Smooth muscle cell (in vitro differentiated cells): ENCODE data around the gene HRG. TPM values are rescaled to one million over a fixed set of nuclear protein-coding genes. Genes with fewer than 3 reads are reported as not detected.

Experiments used
- DNase-seq: peaks from one replicate; lab custom pipeline; 2025; ENCODE audit not compliant: unreplicated experiment; lab: John Stamatoyannopoulos, UW
- H2AFZ ChIP-seq: fragments of 200-600 bp; sonication (generic); 2 replicates; pipeline ENCODE4 v1.6.0; 2016; ENCODE audit warnings: antibody characterized with exemption, low read depth, mild to moderate bottlenecking
- H3F3A ChIP-seq: fragments of 200-600 bp; sonication (generic); 2 replicates; pipeline ENCODE4 v1.6.0; 2017; ENCODE audit warnings: antibody characterized with exemption, low read depth
- H3K27ac ChIP-seq: fragments of 200-600 bp; sonication (generic); 2 replicates; pipeline ENCODE4 v1.5.1; 2016; ENCODE audit warnings: low read depth, mild to moderate bottlenecking
- H3K27me3 ChIP-seq: fragments of 200-600 bp; sonication (generic); 2 replicates; pipeline ENCODE4 v1.6.1; 2016; ENCODE audit warnings: low read depth, mild to moderate bottlenecking
- H3K36me3 ChIP-seq: fragments of 200-600 bp; sonication (generic); 2 replicates; pipeline ENCODE4 v1.5.1; 2016; ENCODE audit warnings: low read depth
- H3K4me1 ChIP-seq: fragments of 200-600 bp; sonication (generic); 2 replicates; pipeline ENCODE4 v1.5.1; 2016; ENCODE audit warnings: low read depth
- H3K4me2 ChIP-seq: fragments of 200-600 bp; sonication (generic); 2 replicates; pipeline ENCODE4 v1.6.0; 2016; ENCODE audit warnings: mild to moderate bottlenecking
- H3K4me3 ChIP-seq: fragments of 200-600 bp; sonication (generic); 2 replicates; pipeline ENCODE4 v1.5.1; 2016; ENCODE audit warnings: mild to moderate bottlenecking
- H3K79me2 ChIP-seq: fragments of 200-600 bp; sonication (generic); 2 replicates; pipeline ENCODE4 v1.6.0; 2016; ENCODE audit warnings: low read depth, mild to moderate bottlenecking
- H3K9ac ChIP-seq: fragments of 200-600 bp; sonication (generic); 2 replicates; pipeline ENCODE4 v1.6.0; 2016; ENCODE audit warnings: low read depth
- H3K9me3 ChIP-seq: fragments of 200-600 bp; sonication (generic); replicated peaks from 2 replicates; pipeline ENCODE4 v1.5.1; 2016; ENCODE audit warnings: low read depth
- H4K20me1 ChIP-seq: fragments of 200-600 bp; sonication (generic); 2 replicates; pipeline ENCODE4 v1.6.0; 2016; ENCODE audit warnings: low read depth
- CTCF ChIP-seq: fragments of 200-600 bp; sonication (generic); IDR thresholded peaks from 2 replicates; pipeline ENCODE4 v1.5.1; 2017; ENCODE audit warnings: borderline replicate concordance, mild to moderate bottlenecking, antibody characterized with exemption; ENCODE audit not compliant: insufficient read depth, poor library complexity, severe bottlenecking
- WGBS: methylation state at CpG from one replicate; pipeline ENCODE4 v1.1.7; 2016; ENCODE audit warnings: low lambda C conversion rate; 5-methylcytosine and 5-hydroxymethylcytosine counted together
- polyA plus RNA-seq: library from polyadenylated mRNA; unstranded; fragments of >200 nt; fragmentation: Nextera tagmentation; extraction: Ambion mirVana; gene quantifications from 2 replicates; pipeline ENCODE4 v1.2.1, GENCODE V29; 2016
- total RNA-seq: library from RNA; depleted of rRNA; stranded (reverse); fragments of >200 nt; gene quantifications from 2 replicates; pipeline ENCODE4 v1.2.3, GENCODE V29; 2014

Gene HRG
- total and polyA plus RNA-seq, 2 experiments from 2014 or later = not detected

GRCh38 chr3:186663361-186664118 is 2.3 kb upstream of the HRG start:
- no peak for TF ChIP-seq CTCF
- H2AFZ ChIP-seq = no peak overlapping the region
- peaks cover 10% of the 10 kb centered on the region for H3K27me3 ChIP-seq
- no peak overlapping the region for H3K4me3 ChIP-seq
- 11% methylated on average over 7 of the region's 7 CpGs for WGBS
- DNase-seq = no peak
- H3K79me2 ChIP-seq = no peaks in the 10 kb centered on the region
- H3F3A ChIP-seq = no peaks in the 10 kb centered on the region
- no peak overlapping the region for H3K4me2 ChIP-seq
- no peaks in the 10 kb centered on the region for H4K20me1 ChIP-seq
- H3K27ac ChIP-seq = no peak overlapping the region
- H3K36me3 ChIP-seq = no peaks in the 10 kb centered on the region
- no peaks in the 10 kb centered on the region for H3K9me3 ChIP-seq
- H3K9ac ChIP-seq = no peak overlapping the region
- peaks cover 7% of the 10 kb centered on the region for H3K4me1 ChIP-seq

GRCh38 chr3:186664119-186664495 is 1.7 kb upstream of the HRG start:
- no peak overlapping the region for H2AFZ ChIP-seq
- H3F3A ChIP-seq = no peaks in the 10 kb centered on the region
- H3K36me3 ChIP-seq = no peaks in the 10 kb centered on the region
- DNase-seq = no peak
- H3K4me1 ChIP-seq = peaks cover 7% of the 10 kb centered on the region
- H3K9me3 ChIP-seq = no peaks in the 10 kb centered on the region
- H3K79me2 ChIP-seq = no peaks in the 10 kb centered on the region
- H3K4me2 ChIP-seq = no peak overlapping the region
- no peak overlapping the region for H3K27ac ChIP-seq
- peaks cover 10% of the 10 kb centered on the region for H3K27me3 ChIP-seq
- no peaks in the 10 kb centered on the region for H4K20me1 ChIP-seq
- H3K9ac ChIP-seq = no peak overlapping the region
- TF ChIP-seq CTCF = no peak
- H3K4me3 ChIP-seq = no peak overlapping the region

- Histone ChIP-seq H2AFZ (no peak overlapping the region), H3K4me2 (no peak overlapping the region), H3K79me2 (no peaks in the 10 kb centered on the region), H3K36me3 (no peaks in the 10 kb centered on the region), H3K9ac (no peak overlapping the region), H3K9me3 (no peaks in the 10 kb centered on the region), H3F3A (no peaks in the 10 kb centered on the region), H3K4me3 (no peak overlapping the region), H4K20me1 (no peaks in the 10 kb centered on the region), H3K4me1 (peaks cover 7% of the 10 kb centered on the region), H3K27me3 (peaks cover 10% of the 10 kb centered on the region), H3K27ac (no peak overlapping the region)
- 39% methylated on average over 4 of the region's 4 CpGs for WGBS
- no peak for TF ChIP-seq CTCF
- DNase-seq = no peak
These were observed 1.3 kb upstream of the HRG start for GRCh38 chr3:186664506-186664905.

GRCh38 chr3:186668426-186668825 is 2.6 kb downstream of the HRG start:
- no peaks in the 10 kb centered on the region for H4K20me1 ChIP-seq
- H3K36me3 ChIP-seq = no peaks in the 10 kb centered on the region
- H3K79me2 ChIP-seq = no peaks in the 10 kb centered on the region
- peaks cover 6% of the 10 kb centered on the region for H3K4me1 ChIP-seq
- 69% methylated on average over 6 of the region's 6 CpGs for WGBS
- H3K4me3 ChIP-seq = no peak overlapping the region
- H3K27me3 ChIP-seq = peaks cover 12% of the 10 kb centered on the region
- H3F3A ChIP-seq = no peaks in the 10 kb centered on the region
- H3K9ac ChIP-seq = no peak overlapping the region
- no peaks in the 10 kb centered on the region for H3K9me3 ChIP-seq
- H3K27ac ChIP-seq = no peak overlapping the region
- TF ChIP-seq CTCF = no peak
- H2AFZ ChIP-seq = no peak overlapping the region
- no peak overlapping the region for H3K4me2 ChIP-seq
- DNase-seq = no peak
